ENCODE results near the gene TRPC4. TPM values are rescaled to one million over a fixed set of nuclear protein-coding genes. Genes with fewer than 3 reads are reported as not detected.

Gene TRPC4
- polyA plus RNA-seq, 2 of the 4 experiments (the other 2 are of a cell fraction) = 0.04 to 0.05 TPM

GRCh38 chr13:37679043-37679442, 190.5 kb downstream of the TRPC4 start:
- no peak for TF ChIP-seq HMGXB4 (CRISPR knock-in tag; IDR thresholded peaks at IDR 0.05; ENCODE audit: borderline replicate concordance)
- no peak for TF ChIP-seq HOXB5 (CRISPR knock-in tag; IDR thresholded peaks at IDR 0.05)
- TF ChIP-seq MAZ (IDR thresholded peaks at IDR 0.05; ENCODE audit: borderline replicate concordance, low read depth, low read length) = no peak
- no peak for TF ChIP-seq MYC (IDR thresholded peaks at IDR 0.05; ENCODE audit: borderline replicate concordance, low read length)
- no peak for TF ChIP-seq ELK1 (IDR thresholded peaks at IDR 0.05; ENCODE audit: low read depth, low read length)
- TF ChIP-seq BCL3 (IDR thresholded peaks at IDR 0.05) = no peak
- no peak for TF ChIP-seq CHD4 (IDR thresholded peaks at IDR 0.05; ENCODE audit: borderline replicate concordance)
- TF ChIP-seq EHF (CRISPR knock-in tag; IDR thresholded peaks at IDR 0.05) = no peak
- no peak for TF ChIP-seq ZNF302 (CRISPR knock-in tag; IDR thresholded peaks at IDR 0.05)
- TF ChIP-seq CHD2 (IDR thresholded peaks at IDR 0.05; ENCODE audit: low read length, partially characterized antibody) = no peak
- no peak for TF ChIP-seq MAFK (IDR thresholded peaks at IDR 0.05; ENCODE audit: partially characterized antibody)
- TF ChIP-seq PHF8 (IDR thresholded peaks at IDR 0.05; ENCODE audit: borderline replicate concordance, low read depth) = no peak
- TF ChIP-seq POLR2A (IDR thresholded peaks at IDR 0.05; ENCODE audit: low read length) = no peak
- TF ChIP-seq ZSCAN20 (CRISPR knock-in tag; IDR thresholded peaks at IDR 0.05) = no peak
- TF ChIP-seq NPAS2 (CRISPR knock-in tag; IDR thresholded peaks at IDR 0.05; ENCODE audit: borderline replicate concordance) = no peak
- TF ChIP-seq REST (IDR thresholded peaks at IDR 0.05) = no peak
- TF ChIP-seq JUN (IDR thresholded peaks at IDR 0.05) = no peak
- no peak for TF ChIP-seq HEYL (CRISPR knock-in tag; IDR thresholded peaks at IDR 0.05)
- no peak for TF ChIP-seq HOXB13 (CRISPR knock-in tag; IDR thresholded peaks at IDR 0.05; ENCODE audit: low read depth)

GRCh38 chr13:37669845-37670244, 199.7 kb downstream of the TRPC4 start:
- Histone ChIP-seq H3K27ac (no peak overlapping the region), H3K9me3 (no peaks in the 10 kb centered on the region), H3K4me1 (no peaks in the 10 kb centered on the region), H3K4me3 (no peak overlapping the region), H3K4me2 (no peak overlapping the region)
- ATAC-seq = no peak
- CTCF ChIA-PET = no interaction called here
- TF ChIP-seq FOSB (CRISPR knock-in tag; IDR thresholded peaks at IDR 0.05) = no peak
- TF ChIP-seq KDM5A (IDR thresholded peaks at IDR 0.05) = no peak
- TF ChIP-seq RCOR1 (IDR thresholded peaks at IDR 0.05; ENCODE audit: low read depth, low read length) = no peak
- TF ChIP-seq TP53 (CRISPR knock-in tag; IDR thresholded peaks at IDR 0.05) = no peak
- FAIRE-seq = no peak
- POLR2A ChIA-PET = no interaction called here
- 20% methylated on average over 1 of the region's 1 CpG for WGBS (ENCODE audit: missing lambda C conversion rate)
- DNase-seq (ENCODE audit: low read depth in 1 of 2, low spot score in 1 of 2) = no peak

More at GRCh38 chr13:37679043-37679442, 190.5 kb downstream of the TRPC4 start:
- WGBS (ENCODE audit: missing lambda C conversion rate) = 34% methylated on average over 2 of the region's 2 CpGs
- H3K9me3 ChIP-seq = no peaks in the 10 kb centered on the region
- no peak for FAIRE-seq
- no peak overlapping the region for H3K4me2 ChIP-seq
- CTCF ChIA-PET = no interaction called here
- POLR2A ChIA-PET = no interaction called here
- no peak for ATAC-seq
- H3K4me3 ChIP-seq = no peak overlapping the region
- DNase-seq (ENCODE audit: low read depth in 1 of 2, low spot score in 1 of 2) = no peak
- no peaks in the 10 kb centered on the region for H3K4me1 ChIP-seq
- no peak overlapping the region for H3K27ac ChIP-seq

All from A549 (cell line).